ENCODE results near the gene MIA. TPM values are rescaled to one million over a fixed set of nuclear protein-coding genes. Genes with fewer than 3 reads are reported as not detected.
"Not testable (repeated sequence)": the region's sequence is repeated elsewhere in the genome, so short reads cannot be mapped to it uniquely, and the experiment has no call there.

Gene MIA
- total and polyA plus RNA-seq, 12 donors, result 0.63 to 2.4 (median 1.1) TPM; not detected in 5

DNA sequence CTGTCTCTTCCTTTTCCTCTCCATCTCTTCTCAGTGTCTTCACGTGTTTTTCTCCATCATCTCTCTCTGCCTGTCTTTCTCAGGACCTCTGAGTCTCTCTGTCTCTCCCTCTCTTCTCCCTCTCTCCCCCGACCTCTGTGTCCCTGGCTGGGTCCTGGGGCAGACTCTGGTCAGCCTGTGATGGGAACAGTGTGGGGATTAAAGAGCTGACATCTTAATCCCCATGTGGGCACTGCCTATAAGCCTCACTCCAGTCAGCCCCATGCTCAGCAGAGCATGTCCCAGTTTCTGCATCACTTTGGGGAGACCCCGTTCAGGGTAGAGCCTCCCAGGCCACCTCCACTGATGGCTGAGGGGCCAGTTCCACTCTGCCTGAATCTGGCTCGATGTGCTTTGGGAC, 39.9 kb downstream of the MIA start:
- no peak for ATAC-seq
- WGBS, 2 donors, result 67 to 73% methylated on average over 4 of the region's 4 CpGs

DNA sequence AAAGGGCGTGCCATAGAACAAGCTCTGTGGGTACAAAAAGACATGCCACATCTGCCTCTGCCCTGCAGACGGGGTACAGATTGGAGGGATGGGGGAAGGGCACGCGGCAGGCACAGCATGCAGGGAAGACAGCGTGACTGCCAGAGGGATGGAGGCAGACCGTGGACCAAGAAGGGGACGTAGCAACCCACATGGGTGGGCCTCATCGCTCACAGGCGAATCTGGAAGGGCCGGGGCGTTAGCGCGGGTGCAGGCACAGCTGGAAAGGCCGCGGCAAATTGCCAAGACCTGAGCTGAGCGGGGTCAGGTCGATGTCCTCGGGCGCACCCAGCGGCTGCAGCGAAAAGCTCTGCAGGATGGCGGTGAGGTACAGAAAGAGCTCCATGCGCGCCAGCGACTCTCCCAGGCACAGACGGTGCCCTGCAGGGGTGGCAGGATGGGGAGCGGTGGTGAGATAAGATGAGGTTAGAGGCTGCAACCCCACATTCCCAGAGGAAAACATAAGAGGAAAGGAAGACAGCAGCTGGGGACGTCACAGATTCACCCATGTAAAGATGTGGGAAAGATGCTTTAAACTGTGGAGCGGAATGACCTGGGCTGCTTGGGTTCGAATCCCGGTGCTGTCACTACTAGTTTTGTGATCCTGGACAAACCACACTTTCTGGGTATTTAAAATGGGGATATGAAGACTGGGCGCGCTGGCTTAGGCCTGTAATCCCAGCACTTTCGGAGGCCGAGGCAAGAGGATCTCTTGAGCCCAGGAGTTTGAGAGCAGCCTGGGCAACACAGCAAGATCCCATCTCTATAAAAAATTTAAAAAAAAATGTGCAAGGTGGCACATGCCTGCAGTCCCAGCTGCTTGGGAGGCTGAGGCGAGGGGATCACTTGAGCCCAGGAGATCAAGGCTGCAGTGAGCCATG, 43.4 kb downstream of the MIA start:
- not testable (repeated sequence) for H3K9me3 ChIP-seq, H3K27me3 ChIP-seq, H3K36me3 ChIP-seq
- peak in 8 of 9 donors; percentile 13 to 53 (median 42) for TF ChIP-seq CTCF (IDR thresholded peaks at IDR 0.05)
- Histone ChIP-seq H3K27ac (peak overlapping the region in 7 of 10 donors; percentile 13 to 63 (median 52)), H3K4me1 (peaks cover 7 to 38% (median 31%) of the 10 kb centered on the region in 9 donors), H3K4me3 (peak overlapping the region in 8 of 10 donors; percentile 18 to 49 (median 42))
- peak; percentile 85 to 93 (median 89) for ATAC-seq
- 23 to 24% methylated on average over 31 to 35 of the region's 36 CpGs for WGBS, 2 donors
- peak; percentile 83 to 87 for DNase-seq
- intact Hi-C loops (cut with DNase I), result loop anchor here in 6 of 10 donors (1.0 to 5.0 kb wide), 5 partner anchors 18 to 309 kb away; no protein-coding TSS in a partner anchor

More for the DNA sequence above, 39.9 kb downstream of the MIA start:
- Histone ChIP-seq H3K27me3 (no peaks in the 10 kb centered on the region), H3K27ac (no peak overlapping the region), H3K4me3 (no peak overlapping the region), H3K36me3 (no peaks in the 10 kb centered on the region), H3K9me3 (no peaks in the 10 kb centered on the region), H3K4me1 (peaks cover 7 to 45% (median 33%) of the 10 kb centered on the region in 9 donors)
- no peak for DNase-seq
- intact Hi-C loops (cut with DNase I), result loop anchor here in 1 of 10 donors (5.0 kb wide), 1 partner anchor 312 kb away; no protein-coding TSS in a partner anchor
- TF ChIP-seq CTCF (IDR thresholded peaks at IDR 0.05), result no peak

- not testable (repeated sequence) for H3K4me3 ChIP-seq, H3K9me3 ChIP-seq, H3K27me3 ChIP-seq, H3K36me3 ChIP-seq, DNase-seq
- peak; percentile 81 to 86 (median 82) for TF ChIP-seq CTCF (IDR thresholded peaks at IDR 0.05)
- intact Hi-C loops (cut with DNase I), result loop anchor here in 7 of 10 donors (1.0 to 5.0 kb wide), 6 partner anchors 19 to 308 kb away; no protein-coding TSS in a partner anchor
- peak in 6 of 8 donors; percentile 34 to 62 (median 42) for ATAC-seq
- Histone ChIP-seq H3K4me1 (peaks cover 7 to 42% (median 28%) of the 10 kb centered on the region in 9 donors), H3K27ac (peak overlapping the region in 5 of 10 donors; percentile 41 to 63 (median 54))
- WGBS, 2 donors, result 47 to 52% methylated on average over 6 of the region's 6 CpGs
Measured at GRCh38 chr19:40819479-40820234, 44.3 kb downstream of the MIA start.

GRCh38 chr19:40822161-40822560, 46.8 kb downstream of the MIA start:
- WGBS, 2 donors, result 90 to 91% methylated on average over 22 of the region's 22 CpGs
- Histone ChIP-seq H3K9me3 (no peaks in the 10 kb centered on the region), H3K27me3 (no peaks in the 10 kb centered on the region), H3K27ac (peak overlapping the region in 4 of 10 donors; percentile 9 to 85 (median 45)), H3K4me3 (no peak overlapping the region), H3K36me3 (peaks cover 0 to 6% (median 5%) of the 10 kb centered on the region in 9 donors), H3K4me1 (peaks cover 7 to 42% (median 28%) of the 10 kb centered on the region in 9 donors)
- no peak for TF ChIP-seq CTCF (IDR thresholded peaks at IDR 0.05)
- DNase-seq (no peak), ATAC-seq (no peak)
- intact Hi-C loops (cut with DNase I), result loop anchor here in 1 of 10 donors (5.0 kb wide), 1 partner anchor 160 kb away; no protein-coding TSS in a partner anchor

- H3K9me3 ChIP-seq, H3K27me3 ChIP-seq: not testable (repeated sequence)
- peak overlapping the region in 1 of 10 donors; percentile 5 for H3K4me3 ChIP-seq
- H3K4me1 ChIP-seq, result peaks cover 7 to 42% (median 28%) of the 10 kb centered on the region in 9 donors
- DNase-seq, result peak in 1 of 2 donors; percentile 42
- H3K36me3 ChIP-seq, result peaks cover 0 to 12% (median 7%) of the 10 kb centered on the region in 9 donors
- ATAC-seq, result peak in 1 of 8 donors; percentile 11
- peak overlapping the region in 7 of 10 donors; percentile 9 to 85 (median 28) for H3K27ac ChIP-seq
- WGBS, 2 donors, result 46 to 60% methylated on average over 9 of the region's 9 CpGs
- intact Hi-C loops (cut with DNase I), result loop anchor here in 1 of 10 donors (5.0 kb wide), 1 partner anchor 161 kb away; no protein-coding TSS in a partner anchor
Measured at GRCh38 chr19:40822704-40823553, 47.6 kb downstream of the MIA start.
